DND-41 (cell line): ENCODE results near the gene DCAF11.
A peak's percentile ranks its signal among the peaks of the same experiment; 100 is the strongest.

ENCODE experiments used
- ATAC-seq: fragments of 200-7000 bp; cut with Tn5 transposase; 3 replicates; pipeline ENCODE4 v1.9.1; 2021; ENCODE audit warnings: low read depth; ENCODE audit not compliant: insufficient read depth
- DNase-seq: peaks from one replicate; pipeline ENCODE4 v3.0.0-alpha.2; 2020
- H2AFZ ChIP-seq: 2 replicates; pipeline ENCODE4 v1.6.0; 2012; ENCODE audit warnings: low read depth, low read length
- H3K27ac ChIP-seq: 2 replicates; pipeline ENCODE4 v1.5.1; 2012; ENCODE audit warnings: low read length, inconsistent platforms
- H3K27me3 ChIP-seq: fragments of 200-600 bp; sonication (generic); 2 replicates; pipeline ENCODE4 v1.6.0; 2012; ENCODE audit warnings: low read length, mild to moderate bottlenecking, inconsistent platforms; ENCODE audit not compliant: insufficient read depth, poor library complexity
- H3K36me3 ChIP-seq: 2 replicates; pipeline ENCODE4 v1.5.1; 2012; ENCODE audit warnings: low read length, inconsistent platforms; ENCODE audit not compliant: insufficient read depth
- H3K4me1 ChIP-seq: 2 replicates; pipeline ENCODE4 v1.5.1; 2012; ENCODE audit warnings: mild to moderate bottlenecking, low read length; ENCODE audit not compliant: insufficient read depth
- H3K4me2 ChIP-seq: 2 replicates; pipeline ENCODE4 v1.6.0; 2012; ENCODE audit warnings: mild to moderate bottlenecking, moderate library complexity, low read length, inconsistent platforms; ENCODE audit not compliant: insufficient read depth
- H3K4me3 ChIP-seq, 2 experiments: fragments of 200-600 bp in 1 of 2; shearing (Covaris generic) in 1 of 2; 2 replicates each; pipeline ENCODE4 v1.5.1; 2012 to 2016; ENCODE audit warnings: inconsistent platforms in 2 of 2, low read length in 2 of 2, mild to moderate bottlenecking in 2 of 2, low read depth in 1 of 2, moderate library complexity in 1 of 2
- H3K79me2 ChIP-seq: 2 replicates; pipeline ENCODE4 v1.6.0; 2012; ENCODE audit warnings: low read length, inconsistent platforms; ENCODE audit not compliant: insufficient read depth
- H3K9ac ChIP-seq: 2 replicates; pipeline ENCODE4 v1.6.0; 2012; ENCODE audit warnings: low read depth, mild to moderate bottlenecking, inconsistent platforms, low read length, moderate library complexity
- H3K9me3 ChIP-seq: 2 replicates; pipeline ENCODE4 v1.5.1; 2012; ENCODE audit warnings: low read length, moderate library complexity, mild to moderate bottlenecking, inconsistent platforms; ENCODE audit not compliant: insufficient read depth, severe bottlenecking
- H4K20me1 ChIP-seq: 2 replicates; pipeline ENCODE4 v1.6.0; 2012; ENCODE audit warnings: low read length; ENCODE audit not compliant: insufficient read depth
- EZH2 ChIP-seq: IDR thresholded peaks from 3 replicates; pipeline ENCODE4 v1.6.1; 2012; ENCODE audit warnings: borderline replicate concordance, low read depth, mild to moderate bottlenecking, moderate library complexity, low read length, inconsistent platforms; ENCODE audit not compliant: severe bottlenecking
- TF ChIP-seq, protein P1 (sequence below): IDR thresholded peaks from 2 replicates; pipeline ENCODE4 v1.5.1; 2012; ENCODE audit warnings: borderline replicate concordance, low read length, moderate library complexity, mild to moderate bottlenecking; ENCODE audit not compliant: poor library complexity, severe bottlenecking; ENCODE audit errors: extremely low read depth

DCAF11 gene

GRCh38 chr14:24149302-24149969 lies 34.9 kb downstream of the DCAF11 start:
- Histone ChIP-seq H3K27me3 (no peaks in the 10 kb centered on the region), H3K36me3 (peaks cover 66% of the 10 kb centered on the region), H3K4me2 (peak overlapping the region; percentile 28; the same call in 1 of the 2 replicates), H3K9ac (no peak overlapping the region), H3K27ac (no peak overlapping the region), H4K20me1 (peaks cover 28% of the 10 kb centered on the region), H3K4me3 (no peak overlapping the region), H2AFZ (no peak overlapping the region), H3K9me3 (no peaks in the 10 kb centered on the region), H3K79me2 (peaks cover 46% of the 10 kb centered on the region), H3K4me1 (peaks cover 41% of the 10 kb centered on the region)
- DNase-seq, result no peak
- ATAC-seq, result no peak
- TF ChIP-seq, protein P1, sequence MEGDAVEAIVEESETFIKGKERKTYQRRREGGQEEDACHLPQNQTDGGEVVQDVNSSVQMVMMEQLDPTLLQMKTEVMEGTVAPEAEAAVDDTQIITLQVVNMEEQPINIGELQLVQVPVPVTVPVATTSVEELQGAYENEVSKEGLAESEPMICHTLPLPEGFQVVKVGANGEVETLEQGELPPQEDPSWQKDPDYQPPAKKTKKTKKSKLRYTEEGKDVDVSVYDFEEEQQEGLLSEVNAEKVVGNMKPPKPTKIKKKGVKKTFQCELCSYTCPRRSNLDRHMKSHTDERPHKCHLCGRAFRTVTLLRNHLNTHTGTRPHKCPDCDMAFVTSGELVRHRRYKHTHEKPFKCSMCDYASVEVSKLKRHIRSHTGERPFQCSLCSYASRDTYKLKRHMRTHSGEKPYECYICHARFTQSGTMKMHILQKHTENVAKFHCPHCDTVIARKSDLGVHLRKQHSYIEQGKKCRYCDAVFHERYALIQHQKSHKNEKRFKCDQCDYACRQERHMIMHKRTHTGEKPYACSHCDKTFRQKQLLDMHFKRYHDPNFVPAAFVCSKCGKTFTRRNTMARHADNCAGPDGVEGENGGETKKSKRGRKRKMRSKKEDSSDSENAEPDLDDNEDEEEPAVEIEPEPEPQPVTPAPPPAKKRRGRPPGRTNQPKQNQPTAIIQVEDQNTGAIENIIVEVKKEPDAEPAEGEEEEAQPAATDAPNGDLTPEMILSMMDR, result no peak
- no peak for TF ChIP-seq EZH2

- H3K27ac ChIP-seq, result no peak overlapping the region
- no peak for ATAC-seq
These were observed 35.5 kb downstream of the DCAF11 start for GRCh38 chr14:24150061-24150460.

DNA sequence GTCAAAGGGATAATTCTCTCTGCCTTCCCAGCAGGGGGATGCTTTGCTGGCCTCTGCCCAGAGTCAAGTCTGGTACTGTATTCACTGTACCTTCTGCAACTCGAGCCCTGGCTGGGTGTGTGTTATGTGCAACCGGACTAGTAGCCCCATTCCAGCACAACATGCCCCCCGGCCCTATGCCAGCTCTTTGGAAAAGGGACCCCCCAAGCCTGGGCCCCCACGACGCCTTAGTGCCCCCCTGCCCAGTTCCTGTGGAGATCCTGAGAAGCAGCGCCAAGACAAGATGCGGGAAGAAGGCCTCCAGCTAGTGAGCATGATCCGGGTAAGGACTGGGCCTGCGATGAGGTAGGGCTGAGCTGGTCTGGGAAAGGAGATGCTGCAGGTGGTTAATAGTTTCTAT lies 36.0 kb downstream of the DCAF11 start:
- no peak for ATAC-seq
- H3K79me2 ChIP-seq, result peaks cover 35% of the 10 kb centered on the region
- peaks cover 67% of the 10 kb centered on the region for H3K36me3 ChIP-seq
- no peak overlapping the region for H3K9ac ChIP-seq
- peaks cover 30% of the 10 kb centered on the region for H3K4me1 ChIP-seq
- no peak for DNase-seq
- H3K27ac ChIP-seq, result no peak overlapping the region
- H4K20me1 ChIP-seq, result peaks cover 24% of the 10 kb centered on the region
- H3K4me3 ChIP-seq, result no peak overlapping the region
- no peak overlapping the region for H3K4me2 ChIP-seq
- no peak for TF ChIP-seq EZH2
- TF ChIP-seq, protein P1, result no peak
- H2AFZ ChIP-seq, result no peak overlapping the region
- H3K9me3 ChIP-seq, result no peaks in the 10 kb centered on the region
- no peaks in the 10 kb centered on the region for H3K27me3 ChIP-seq

More at GRCh38 chr14:24150061-24150460, 35.5 kb downstream of the DCAF11 start:
- Histone ChIP-seq H3K4me1 (peaks cover 35% of the 10 kb centered on the region), H2AFZ (no peak overlapping the region), H3K79me2 (peaks cover 40% of the 10 kb centered on the region), H3K9ac (no peak overlapping the region), H3K4me3 (no peak overlapping the region), H4K20me1 (peaks cover 28% of the 10 kb centered on the region), H3K36me3 (peaks cover 66% of the 10 kb centered on the region), H3K27me3 (no peaks in the 10 kb centered on the region), H3K9me3 (no peaks in the 10 kb centered on the region), H3K4me2 (no peak overlapping the region)
- TF ChIP-seq, protein P1, result no peak
- no peak for TF ChIP-seq EZH2
- DNase-seq, result no peak

GRCh38 chr14:24150993-24151392 lies 36.4 kb downstream of the DCAF11 start:
- no peak for TF ChIP-seq EZH2
- TF ChIP-seq, protein P1, result no peak
- H3K79me2 ChIP-seq, result peaks cover 30% of the 10 kb centered on the region
- H3K4me3 ChIP-seq, result no peak overlapping the region
- no peak overlapping the region for H2AFZ ChIP-seq
- no peak overlapping the region for H3K9ac ChIP-seq
- H3K4me2 ChIP-seq, result no peak overlapping the region
- H3K27me3 ChIP-seq, result no peaks in the 10 kb centered on the region
- no peaks in the 10 kb centered on the region for H3K9me3 ChIP-seq
- DNase-seq, result no peak
- H3K36me3 ChIP-seq, result peaks cover 71% of the 10 kb centered on the region
- peaks cover 26% of the 10 kb centered on the region for H3K4me1 ChIP-seq
- no peak for ATAC-seq
- no peak overlapping the region for H3K27ac ChIP-seq
- peaks cover 23% of the 10 kb centered on the region for H4K20me1 ChIP-seq
